Sigmoid colon (tissue), 4 donors: ENCODE data around the gene ABCA2.

Experiments
- EP300 ChIP-seq, 4 donors: sonication (generic); formaldehyde crosslinking; IDR thresholded peaks; one replicate each; pipeline ENCODE4 v1.6.1; 2017; ENCODE audit warnings: antibody characterized with exemption in 4 of 4
- TF ChIP-seq, protein P1 (sequence below), 4 experiments: fragments of 450-650 bp in 3 of 4; fragments of 200-600 bp in 1 of 4; IDR thresholded peaks; one replicate each; pipeline ENCODE4 v1.5.1; 2016 to 2019; ENCODE audit warnings: antibody characterized with exemption in 4 of 4, mild to moderate bottlenecking in 3 of 4, moderate library complexity in 2 of 4

DNA sequence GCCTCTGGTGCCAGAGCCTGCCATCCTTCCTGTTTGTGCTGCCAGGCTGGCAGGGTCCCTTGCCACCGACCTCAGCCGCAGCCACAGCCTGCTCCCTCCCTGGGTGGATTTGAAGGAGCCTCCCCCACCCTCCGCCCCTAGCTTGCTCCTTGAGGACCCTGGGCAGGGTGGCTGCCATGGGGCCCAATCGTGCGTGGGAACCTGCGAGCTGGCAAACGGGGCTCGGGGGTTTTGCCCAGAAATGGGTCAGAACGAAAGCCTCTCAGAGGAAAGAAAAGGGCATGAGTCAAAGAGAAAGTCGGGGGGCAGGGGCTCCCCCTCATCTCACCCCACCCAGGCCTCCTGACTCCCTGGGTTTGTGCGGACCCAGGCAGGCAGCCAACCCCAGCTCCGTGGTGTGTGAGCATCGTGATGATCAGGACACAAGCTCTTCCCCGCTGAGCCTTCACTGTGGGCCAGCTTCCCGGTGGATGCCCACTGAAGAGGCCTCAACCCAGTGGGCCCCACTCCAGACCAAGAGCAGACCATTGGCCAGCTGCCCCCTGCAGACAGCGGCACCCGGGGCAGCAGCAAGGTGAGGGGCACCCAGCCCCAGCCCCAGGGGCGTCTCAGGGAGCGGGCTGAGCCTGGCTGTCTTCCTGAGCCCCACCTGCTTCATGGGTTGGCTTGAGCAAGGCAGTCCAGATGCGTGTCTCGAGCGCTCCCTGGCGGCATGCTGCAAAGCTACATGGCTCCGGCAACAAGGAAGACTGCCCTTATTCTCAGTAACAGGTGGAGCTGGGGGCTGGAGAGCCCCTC lies 6.9 kb upstream of the ABCA2 start:
- TF ChIP-seq, protein P1, sequence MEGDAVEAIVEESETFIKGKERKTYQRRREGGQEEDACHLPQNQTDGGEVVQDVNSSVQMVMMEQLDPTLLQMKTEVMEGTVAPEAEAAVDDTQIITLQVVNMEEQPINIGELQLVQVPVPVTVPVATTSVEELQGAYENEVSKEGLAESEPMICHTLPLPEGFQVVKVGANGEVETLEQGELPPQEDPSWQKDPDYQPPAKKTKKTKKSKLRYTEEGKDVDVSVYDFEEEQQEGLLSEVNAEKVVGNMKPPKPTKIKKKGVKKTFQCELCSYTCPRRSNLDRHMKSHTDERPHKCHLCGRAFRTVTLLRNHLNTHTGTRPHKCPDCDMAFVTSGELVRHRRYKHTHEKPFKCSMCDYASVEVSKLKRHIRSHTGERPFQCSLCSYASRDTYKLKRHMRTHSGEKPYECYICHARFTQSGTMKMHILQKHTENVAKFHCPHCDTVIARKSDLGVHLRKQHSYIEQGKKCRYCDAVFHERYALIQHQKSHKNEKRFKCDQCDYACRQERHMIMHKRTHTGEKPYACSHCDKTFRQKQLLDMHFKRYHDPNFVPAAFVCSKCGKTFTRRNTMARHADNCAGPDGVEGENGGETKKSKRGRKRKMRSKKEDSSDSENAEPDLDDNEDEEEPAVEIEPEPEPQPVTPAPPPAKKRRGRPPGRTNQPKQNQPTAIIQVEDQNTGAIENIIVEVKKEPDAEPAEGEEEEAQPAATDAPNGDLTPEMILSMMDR (IDR thresholded peaks at IDR 0.05): peak; percentile 80 to 92 (median 86)
- TF ChIP-seq EP300 (IDR thresholded peaks at IDR 0.05): no peak
